Loucy (cell line): Measurements from ENCODE around the gene MLIP.
"Not testable (repeated sequence)": the region's sequence is repeated elsewhere in the genome, so short reads cannot be mapped to it uniquely, and the experiment has no call there.

Source experiments
- CTCF ChIP-seq: fragments of 200-600 bp; sonication (generic); conservative IDR thresholded peaks from 2 replicates; pipeline ENCODE4 v1.5.1; 2014; ENCODE audit warnings: mild to moderate bottlenecking, antibody characterized with exemption, low read length
- EZH2phosphoT487 ChIP-seq: fragments of 200-600 bp; IDR thresholded peaks from 2 replicates; pipeline ENCODE4 v1.6.1; 2018; ENCODE audit warnings: antibody characterized with exemption, mild to moderate bottlenecking, moderate library complexity, borderline replicate concordance

GRCh38 chr6:54203474-54204035 is 92.3 kb downstream of the MLIP start:
- not testable (repeated sequence) for TF ChIP-seq CTCF, EZH2phosphoT487
